ENCODE measurements around the gene ECEL1. TPM values are rescaled to one million over a fixed set of nuclear protein-coding genes. Genes with fewer than 3 reads are reported as not detected.
"Not testable (repeated sequence)": the region's sequence is repeated elsewhere in the genome, so short reads cannot be mapped to it uniquely, and the experiment has no call there.

ECEL1 gene
- 12.5 and 17.2 TPM in 2 replicates for total RNA-seq (2014; rRNA removed; shearing (Covaris generic))

DNA sequence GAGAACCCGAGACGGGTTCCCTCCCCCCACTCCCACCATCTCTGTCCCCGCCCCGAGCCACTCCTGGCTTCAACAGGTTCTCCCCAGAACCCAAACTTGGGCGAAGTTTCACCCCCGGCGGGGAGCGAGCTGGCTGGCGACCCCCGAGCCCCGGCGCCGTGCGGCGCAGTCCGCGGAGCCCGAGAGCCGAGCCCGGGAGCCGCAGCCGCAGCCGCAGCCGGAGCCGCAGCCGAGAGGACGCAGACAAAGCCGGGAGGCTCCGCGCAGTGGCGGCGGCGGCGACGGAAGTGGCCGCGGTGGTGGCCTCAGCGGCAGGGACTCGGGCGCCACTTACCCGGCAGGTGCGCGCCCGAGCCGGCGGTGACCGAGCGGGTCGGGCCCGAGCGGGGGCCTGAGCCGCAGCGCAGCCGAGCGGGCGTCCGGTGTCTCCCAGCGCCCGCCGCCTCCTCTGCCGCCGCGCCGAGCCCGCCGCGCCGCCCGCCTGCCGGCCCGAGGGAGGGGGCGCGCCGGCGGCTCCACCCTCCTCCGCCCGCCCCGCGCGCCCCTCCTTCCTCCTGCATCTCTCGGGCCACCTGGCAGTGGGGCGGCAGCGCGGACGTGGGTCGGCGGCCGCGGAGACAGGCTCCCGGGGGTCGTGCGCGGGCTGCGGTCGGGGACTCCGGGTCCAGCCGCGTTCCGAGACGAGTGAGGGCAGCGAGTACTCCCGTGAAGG lies at the start of gene ECEL1:
ECEL1 (minus strand) TSS at position 450 of the 712 bp plus-strand sequence. CDS start 1,181 bp downstream, outside the sequence.
- Histone ChIP-seq H3K27me3 (ENCODE audit: control insufficient read depth, insufficient read depth, low read length) (peaks cover 52% of the 10 kb centered on the region), H3K36me3 (replicated peaks; ENCODE audit: control insufficient read depth, insufficient read depth, low read length) (no peaks in the 10 kb centered on the region), H3K4me3 (ENCODE audit: insufficient read depth, low read depth, low read length) (peak within 1 kb of the TSS; percentile 41)
- DNase-seq = peak; percentile 92

DNA sequence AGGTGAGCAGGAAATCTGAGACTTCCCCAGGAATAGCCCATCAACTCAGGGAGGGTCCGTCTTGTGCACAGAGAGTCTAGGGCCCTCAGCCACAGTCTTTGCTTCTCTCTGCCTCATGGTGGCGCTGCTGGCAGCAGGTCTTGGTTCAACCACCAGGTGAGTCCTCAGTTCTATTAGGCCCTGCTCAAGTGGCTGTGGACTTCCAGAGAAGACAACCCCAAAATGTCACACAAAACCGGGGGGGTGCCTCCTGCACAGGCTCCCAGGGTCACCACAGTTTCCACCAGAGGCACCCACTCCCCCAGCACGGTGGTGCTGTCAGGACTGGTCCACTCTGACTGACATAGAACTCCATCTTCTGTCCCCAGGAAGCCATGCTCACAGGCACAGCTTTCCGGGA lies 49.4 kb upstream of the ECEL1 start:
- DNase-seq = peak; percentile 94
- Histone ChIP-seq H3K27me3 (ENCODE audit: control insufficient read depth, insufficient read depth, low read length) (no peaks in the 10 kb centered on the region), H3K36me3 (replicated peaks; ENCODE audit: control insufficient read depth, insufficient read depth, low read length) (no peaks in the 10 kb centered on the region), H3K4me3 (ENCODE audit: insufficient read depth, low read depth, low read length) (no peak overlapping the region)

DNA sequence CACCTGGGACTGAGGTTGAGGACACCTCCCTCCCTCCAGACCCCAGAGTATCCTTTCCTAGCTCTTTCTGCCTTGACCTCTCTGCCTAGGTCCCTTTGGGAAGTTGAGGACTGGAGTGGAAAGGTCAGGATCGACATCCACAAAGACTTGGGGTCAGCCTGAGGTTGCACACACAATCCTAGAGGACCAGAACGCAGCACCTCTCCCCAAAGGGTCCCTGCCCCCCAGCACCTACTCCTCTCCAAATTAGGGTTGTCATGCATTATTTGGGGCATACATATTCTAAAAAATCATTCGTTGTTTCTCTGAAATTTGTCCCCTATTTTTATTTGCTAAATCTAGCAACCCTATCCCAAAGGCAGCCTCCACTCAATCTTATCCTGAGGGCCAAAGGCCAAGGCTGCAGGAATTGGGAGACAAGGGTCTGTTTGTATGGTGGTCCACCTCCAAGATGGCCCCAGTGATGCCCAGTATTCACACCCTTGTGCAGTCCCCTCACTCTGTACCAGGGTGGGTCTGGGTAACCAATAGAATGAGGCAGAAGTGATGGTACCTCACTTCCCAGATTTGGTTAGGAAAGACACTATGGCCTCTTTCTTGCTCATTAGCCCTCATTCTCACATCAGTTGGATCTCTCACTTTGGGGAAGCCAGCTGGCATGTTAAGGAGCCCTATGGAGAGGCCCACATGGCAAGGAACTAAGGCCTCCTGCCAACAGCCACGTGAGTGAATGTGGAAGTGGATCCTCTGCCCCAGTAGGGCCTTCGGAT lies 48.3 kb upstream of the ECEL1 start:
- Histone ChIP-seq H3K36me3 (replicated peaks; ENCODE audit: control insufficient read depth, insufficient read depth, low read length) (no peaks in the 10 kb centered on the region), H3K27me3 (ENCODE audit: control insufficient read depth, insufficient read depth, low read length) (no peaks in the 10 kb centered on the region), H3K4me3 (ENCODE audit: insufficient read depth, low read depth, low read length) (no peak overlapping the region)
- DNase-seq = no peak

DNA sequence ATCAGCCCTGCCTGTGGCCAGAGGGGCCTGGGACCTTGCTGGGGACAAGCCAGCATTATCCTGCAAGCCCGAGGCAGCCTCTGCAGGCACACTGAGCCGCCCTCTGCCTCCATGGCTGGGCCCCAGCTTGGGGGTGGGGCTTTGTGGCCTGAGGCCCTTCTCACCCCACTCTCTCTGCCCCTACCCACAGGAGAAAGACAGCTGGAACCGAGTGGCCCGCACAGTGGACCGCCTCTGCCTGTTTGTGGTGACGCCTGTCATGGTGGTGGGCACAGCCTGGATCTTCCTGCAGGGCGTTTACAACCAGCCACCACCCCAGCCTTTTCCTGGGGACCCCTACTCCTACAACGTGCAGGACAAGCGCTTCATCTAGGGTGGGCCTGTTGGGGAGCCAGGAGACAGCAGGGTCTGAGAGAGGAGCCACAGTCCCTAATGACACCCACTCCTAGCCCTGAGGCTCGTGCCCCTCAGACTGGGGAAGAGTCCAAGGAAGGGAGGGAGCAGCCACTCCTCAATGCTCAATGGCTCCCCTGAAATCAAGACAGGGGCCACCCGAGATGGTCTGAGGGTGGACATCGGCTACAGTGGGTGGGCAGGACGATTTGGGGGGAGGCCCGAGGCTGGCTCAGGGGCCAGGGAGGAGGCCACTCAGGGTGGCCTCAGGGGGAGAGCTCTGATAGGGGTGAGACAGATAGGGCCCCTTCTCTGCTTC lies 47.5 kb upstream of the ECEL1 start:
- Histone ChIP-seq H3K4me3 (ENCODE audit: insufficient read depth, low read depth, low read length) (no peak overlapping the region), H3K27me3 (ENCODE audit: control insufficient read depth, insufficient read depth, low read length) (no peaks in the 10 kb centered on the region), H3K36me3 (replicated peaks; ENCODE audit: control insufficient read depth, insufficient read depth, low read length) (no peaks in the 10 kb centered on the region)
- peak; percentile 56 for DNase-seq

- Histone ChIP-seq H3K27me3 (ENCODE audit: control insufficient read depth, insufficient read depth, low read length) (no peaks in the 10 kb centered on the region), H3K36me3 (replicated peaks; ENCODE audit: control insufficient read depth, insufficient read depth, low read length) (no peaks in the 10 kb centered on the region), H3K4me3 (ENCODE audit: insufficient read depth, low read depth, low read length) (no peak overlapping the region)
- DNase-seq = peak; percentile 69
Measured at GRCh38 chr2:232533944-232534710, 46.5 kb upstream of the ECEL1 start.

GRCh38 chr2:232532821-232533220 lies 45.2 kb upstream of the ECEL1 start:
- H3K4me3 ChIP-seq (ENCODE audit: insufficient read depth, low read depth, low read length); H3K36me3 ChIP-seq (replicated peaks; ENCODE audit: control insufficient read depth, insufficient read depth, low read length); H3K27me3 ChIP-seq (ENCODE audit: control insufficient read depth, insufficient read depth, low read length): not testable (repeated sequence)
- peak; percentile 35 for DNase-seq

DNA sequence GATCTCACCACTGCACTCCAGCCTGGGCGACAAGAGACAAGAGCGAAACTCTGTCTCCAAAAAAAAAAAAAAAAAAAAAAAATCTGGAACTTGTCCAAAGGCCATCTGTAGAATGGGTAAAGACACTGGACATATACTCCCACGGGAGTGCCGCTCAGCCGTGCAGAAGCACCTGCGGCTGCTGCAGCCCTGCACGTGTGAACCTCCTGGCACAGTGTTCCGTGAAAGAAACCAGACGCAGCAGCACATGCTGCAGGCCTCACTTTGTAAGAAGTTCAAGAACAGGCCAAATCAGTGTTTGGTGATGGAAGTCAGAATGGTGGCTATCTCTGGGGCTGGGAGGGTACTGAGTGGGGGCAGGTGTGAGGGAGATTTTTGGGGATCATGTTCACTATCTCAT lies 44.8 kb upstream of the ECEL1 start:
- Histone ChIP-seq H3K36me3 (replicated peaks; ENCODE audit: control insufficient read depth, insufficient read depth, low read length) (no peaks in the 10 kb centered on the region), H3K4me3 (ENCODE audit: insufficient read depth, low read depth, low read length) (no peak overlapping the region), H3K27me3 (ENCODE audit: control insufficient read depth, insufficient read depth, low read length) (no peaks in the 10 kb centered on the region)
- no peak for DNase-seq

GRCh38 chr2:232530626-232531260 lies 43.1 kb upstream of the ECEL1 start:
- DNase-seq = peak; percentile 62
- Histone ChIP-seq H3K4me3 (ENCODE audit: insufficient read depth, low read depth, low read length) (no peak overlapping the region), H3K36me3 (replicated peaks; ENCODE audit: control insufficient read depth, insufficient read depth, low read length) (no peaks in the 10 kb centered on the region)

GRCh38 chr2:232529806-232530547 lies 42.3 kb upstream of the ECEL1 start:
- Histone ChIP-seq H3K4me3 (ENCODE audit: insufficient read depth, low read depth, low read length) (no peak overlapping the region), H3K27me3 (ENCODE audit: control insufficient read depth, insufficient read depth, low read length) (no peaks in the 10 kb centered on the region; the same call in 1 of the 2 replicates), H3K36me3 (replicated peaks; ENCODE audit: control insufficient read depth, insufficient read depth, low read length) (no peaks in the 10 kb centered on the region)
- DNase-seq = no peak

More at GRCh38 chr2:232530626-232531260, 43.1 kb upstream of the ECEL1 start:
- H3K27me3 ChIP-seq (ENCODE audit: control insufficient read depth, insufficient read depth, low read length) = no peaks in the 10 kb centered on the region

DNA sequence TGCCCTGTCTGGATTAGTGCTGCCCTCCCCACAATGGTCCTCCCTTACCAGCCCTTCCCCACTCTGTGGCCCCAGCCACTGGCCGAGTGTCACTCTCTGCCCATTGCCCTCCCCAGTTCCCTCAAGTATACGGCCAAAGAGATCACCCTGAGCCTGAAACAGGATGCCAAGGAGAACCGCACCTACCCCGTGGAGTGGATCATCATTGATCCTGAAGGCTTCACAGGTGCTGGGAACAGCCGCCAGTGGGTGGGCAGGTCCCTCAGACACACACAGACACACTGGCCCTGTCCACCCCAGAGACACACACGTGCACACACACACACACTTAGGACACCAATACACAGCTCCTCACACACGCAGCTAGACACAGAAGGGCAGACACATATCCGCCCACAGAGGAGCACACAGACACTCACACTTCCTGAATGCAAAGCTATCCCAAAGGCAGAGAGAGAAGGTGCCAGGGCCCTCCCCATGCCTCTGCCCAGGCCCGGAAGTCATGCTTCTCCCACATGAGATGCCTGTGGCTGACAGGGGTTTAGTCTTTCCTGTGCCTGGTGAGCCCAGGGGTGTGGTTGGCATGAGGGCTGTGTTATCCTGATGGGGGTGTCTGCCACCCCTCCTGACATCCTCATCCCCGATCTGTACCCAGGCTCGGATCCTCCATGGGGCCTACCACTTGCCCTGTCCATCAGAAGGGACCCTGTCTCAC lies 41.3 kb upstream of the ECEL1 start:
- DNase-seq = no peak
- no peak overlapping the region for H3K4me3 ChIP-seq (ENCODE audit: insufficient read depth, low read depth, low read length)
- H3K27me3 ChIP-seq (ENCODE audit: control insufficient read depth, insufficient read depth, low read length) = peaks cover 7% of the 10 kb centered on the region
- no peaks in the 10 kb centered on the region for H3K36me3 ChIP-seq (replicated peaks; ENCODE audit: control insufficient read depth, insufficient read depth, low read length)

DNA sequence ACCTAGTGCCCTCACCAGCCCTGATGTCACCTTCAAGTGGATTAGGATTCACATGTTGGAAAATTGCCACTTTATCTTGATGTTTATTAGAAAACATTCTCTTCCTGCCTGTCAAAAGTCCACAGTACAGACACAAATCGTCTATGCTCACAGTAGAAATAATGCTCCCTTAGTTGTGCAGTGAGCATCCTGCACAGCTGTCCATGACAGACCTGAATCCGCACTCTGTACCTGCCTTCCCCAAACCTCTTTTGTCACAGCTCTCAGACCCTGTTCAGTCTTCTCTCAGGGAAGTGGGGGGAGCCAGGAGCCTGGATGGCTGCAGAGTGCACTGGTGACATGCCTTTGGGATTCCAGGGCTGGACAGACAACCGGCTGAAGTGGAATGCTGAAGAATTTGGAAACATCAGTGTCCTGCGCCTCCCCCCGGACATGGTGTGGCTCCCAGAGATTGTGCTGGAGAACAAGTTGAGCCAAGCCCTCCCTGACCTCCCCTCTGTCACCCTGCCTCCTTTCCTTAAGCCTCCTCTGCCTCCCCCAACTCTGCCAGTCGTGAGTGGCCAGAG lies 40.4 kb upstream of the ECEL1 start:
- peaks cover 17% of the 10 kb centered on the region for H3K27me3 ChIP-seq (ENCODE audit: control insufficient read depth, insufficient read depth, low read length)
- H3K36me3 ChIP-seq (replicated peaks; ENCODE audit: control insufficient read depth, insufficient read depth, low read length) = no peaks in the 10 kb centered on the region
- no peak for DNase-seq
- H3K4me3 ChIP-seq (ENCODE audit: insufficient read depth, low read depth, low read length) = no peak overlapping the region

DNA sequence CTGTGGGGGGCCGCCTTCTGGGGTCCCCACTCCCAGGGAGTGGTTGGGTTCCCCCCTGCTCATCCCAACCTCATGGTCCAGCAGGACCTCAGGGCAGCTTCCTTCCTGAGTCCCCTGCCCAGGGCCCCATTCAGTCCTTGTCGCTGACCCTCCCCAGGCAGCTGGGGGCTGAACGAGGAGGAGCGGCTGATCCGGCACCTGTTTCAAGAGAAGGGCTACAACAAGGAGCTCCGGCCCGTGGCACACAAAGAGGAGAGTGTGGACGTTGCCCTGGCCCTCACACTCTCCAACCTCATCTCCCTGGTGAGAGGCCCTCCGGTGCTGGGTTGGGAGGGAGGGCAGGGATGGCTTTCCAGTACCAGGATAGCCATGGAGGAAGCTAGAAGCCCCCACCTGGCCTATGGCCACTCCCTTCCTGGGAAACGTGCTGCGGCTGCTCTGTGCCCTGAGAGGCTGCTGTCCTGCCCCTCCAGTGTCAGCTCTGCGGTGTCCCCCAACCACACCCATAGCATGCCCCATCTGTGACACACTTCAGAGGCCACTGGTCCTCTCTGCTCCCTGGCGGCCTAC lies 38.8 kb upstream of the ECEL1 start:
- H3K27me3 ChIP-seq (ENCODE audit: control insufficient read depth, insufficient read depth, low read length) = peaks cover 29% of the 10 kb centered on the region
- no peak overlapping the region for H3K4me3 ChIP-seq (ENCODE audit: insufficient read depth, low read depth, low read length)
- H3K36me3 ChIP-seq (replicated peaks; ENCODE audit: control insufficient read depth, insufficient read depth, low read length) = no peaks in the 10 kb centered on the region
- peak; percentile 62 for DNase-seq

Data from H7 (cell line).